Endometrial microvascular endothelial cells (primary cell): Measurements from ENCODE around the gene CSGALNACT2. TPM values are rescaled to one million over a fixed set of nuclear protein-coding genes. Genes with fewer than 3 reads are reported as not detected.
"Not testable (repeated sequence)": the region's sequence is repeated elsewhere in the genome, so short reads cannot be mapped to it uniquely, and the experiment has no call there.

Experiments
- in situ Hi-C: cut with HindIII; loops from 2 replicates; pipeline ENCODE4 v1.10.0; 2017; ENCODE audit warnings: low sequenced_read_pairs, low pct_unique_long_range_greater_than_20kb; ENCODE audit errors: inconsistent ontology term
- total RNA-seq: library from RNA; depleted of rRNA; stranded (reverse); fragments of >200 nt; gene quantifications from one replicate; pipeline ENCODE4 v1.2.3, GENCODE V29; 2015; ENCODE audit errors: inconsistent ontology term

Gene CSGALNACT2
- total RNA-seq, 1 donor from 2014 or later = 20.9 TPM

- in situ Hi-C loops = no loop called here
These were observed 3.2 kb upstream of the CSGALNACT2 start for GRCh38 chr10:43135064-43135463.

- in situ Hi-C loops = no loop called here
These were observed 2.6 kb upstream of the CSGALNACT2 start for GRCh38 chr10:43135656-43136055.

- in situ Hi-C loops = no loop called here
These were observed 1.8 kb upstream of the CSGALNACT2 start for GRCh38 chr10:43136432-43136831.

GRCh38 chr10:43136995-43137716 is 1.1 kb upstream of the CSGALNACT2 start:
- in situ Hi-C loops = no loop called here

GRCh38 chr10:43137717-43138020 is 576 bp upstream of the CSGALNACT2 start:
- in situ Hi-C loops = no loop called here

- in situ Hi-C loops = no loop called here
These were observed 554 bp downstream of the CSGALNACT2 start for GRCh38 chr10:43138757-43139241.

GRCh38 chr10:43141421-43141820 is 3.2 kb downstream of the CSGALNACT2 start:
- in situ Hi-C loops = no loop called here

- in situ Hi-C loops = no loop called here
These were observed 7.1 kb downstream of the CSGALNACT2 start for GRCh38 chr10:43145311-43145710.

GRCh38 chr10:43145936-43146335 is 7.7 kb downstream of the CSGALNACT2 start:
- in situ Hi-C loops = not testable (repeated sequence)

- in situ Hi-C loops = no loop called here
These were observed 13.1 kb downstream of the CSGALNACT2 start for GRCh38 chr10:43151371-43151770.

- in situ Hi-C loops = no loop called here
These were observed 15.7 kb downstream of the CSGALNACT2 start for GRCh38 chr10:43153901-43154300.

GRCh38 chr10:43155221-43155620 is 17.0 kb downstream of the CSGALNACT2 start:
- in situ Hi-C loops = no loop called here

GRCh38 chr10:43155741-43156140 is 17.5 kb downstream of the CSGALNACT2 start:
- in situ Hi-C loops = no loop called here

- in situ Hi-C loops = no loop called here
These were observed 18.5 kb downstream of the CSGALNACT2 start for GRCh38 chr10:43156590-43157341.

GRCh38 chr10:43158636-43159035 is 20.4 kb downstream of the CSGALNACT2 start:
- in situ Hi-C loops = no loop called here

- in situ Hi-C loops = no loop called here
These were observed 22.0 kb downstream of the CSGALNACT2 start for GRCh38 chr10:43160046-43160920.

- in situ Hi-C loops = no loop called here
These were observed 22.6 kb downstream of the CSGALNACT2 start for GRCh38 chr10:43160921-43161255.

- in situ Hi-C loops = no loop called here
These were observed 24.4 kb downstream of the CSGALNACT2 start for GRCh38 chr10:43162604-43163003.

GRCh38 chr10:43166207-43166879 is 28.1 kb downstream of the CSGALNACT2 start:
- in situ Hi-C loops = no loop called here
